Muscle layer of colon (tissue), 2 donors: ENCODE results near the gene NRG2.

Experiments
- H3K27ac ChIP-seq: one replicate; pipeline ENCODE4 v1.7.0; 2013; ENCODE audit warnings: low read depth, mild to moderate bottlenecking, low read length, moderate library complexity
- H3K27me3 ChIP-seq, 2 donors: one replicate each; pipeline ENCODE4 v1.7.0; 2013; ENCODE audit warnings: low read length in 2 of 2, mild to moderate bottlenecking in 2 of 2; ENCODE audit not compliant: insufficient read depth in 2 of 2, control insufficient read depth in 1 of 2
- H3K36me3 ChIP-seq: one replicate; pipeline ENCODE4 v1.7.0; 2013; ENCODE audit warnings: mild to moderate bottlenecking, low read length; ENCODE audit not compliant: insufficient read depth
- H3K4me1 ChIP-seq: one replicate; pipeline ENCODE4 v1.7.0; 2013; ENCODE audit warnings: mild to moderate bottlenecking, low read length; ENCODE audit not compliant: insufficient read depth
- H3K4me3 ChIP-seq, 2 donors: one replicate each; pipeline ENCODE4 v1.7.0; 2013; ENCODE audit warnings: low read length in 2 of 2, low read depth in 1 of 2, mild to moderate bottlenecking in 1 of 2, moderate library complexity in 1 of 2
- H3K9ac ChIP-seq: one replicate; pipeline ENCODE4 v1.7.0; 2013; ENCODE audit warnings: low read length
- H3K9me3 ChIP-seq: one replicate; pipeline ENCODE4 v1.7.0; 2013; ENCODE audit warnings: mild to moderate bottlenecking, low read length
- donor health status: abdominal sarcoma.
- donor health status: Adenocarcinoma of cecum.

NRG2 gene

GRCh38 chr5:139862803-139863202 is 180.3 kb downstream of the NRG2 start:
- no peaks in the 10 kb centered on the region for H3K27me3 ChIP-seq
- peaks cover 17% of the 10 kb centered on the region for H3K4me1 ChIP-seq
- no peaks in the 10 kb centered on the region for H3K36me3 ChIP-seq
- no peaks in the 10 kb centered on the region for H3K9me3 ChIP-seq
- no peak overlapping the region for H3K4me3 ChIP-seq
- no peak overlapping the region for H3K27ac ChIP-seq
- H3K9ac ChIP-seq: no peak overlapping the region

- H3K9me3 ChIP-seq: no peaks in the 10 kb centered on the region
- H3K36me3 ChIP-seq: no peaks in the 10 kb centered on the region
- H3K4me1 ChIP-seq: peaks cover 17% of the 10 kb centered on the region
- H3K27me3 ChIP-seq: no peaks in the 10 kb centered on the region
- H3K4me3 ChIP-seq: no peak overlapping the region
- H3K9ac ChIP-seq: no peak overlapping the region
- no peak overlapping the region for H3K27ac ChIP-seq
These were observed 180.8 kb downstream of the NRG2 start for GRCh38 chr5:139862313-139862712.

GRCh38 chr5:139861889-139862207 is 181.3 kb downstream of the NRG2 start:
- Histone ChIP-seq H3K9ac (no peak overlapping the region), H3K9me3 (no peaks in the 10 kb centered on the region), H3K4me1 (peaks cover 17% of the 10 kb centered on the region), H3K4me3 (no peak overlapping the region), H3K27me3 (no peaks in the 10 kb centered on the region), H3K27ac (no peak overlapping the region), H3K36me3 (no peaks in the 10 kb centered on the region)

GRCh38 chr5:139861021-139861888 is 181.8 kb downstream of the NRG2 start:
- H3K9me3 ChIP-seq: no peaks in the 10 kb centered on the region
- H3K36me3 ChIP-seq: no peaks in the 10 kb centered on the region
- no peak overlapping the region for H3K4me3 ChIP-seq
- H3K27me3 ChIP-seq: no peaks in the 10 kb centered on the region
- peaks cover 17% of the 10 kb centered on the region for H3K4me1 ChIP-seq
- H3K27ac ChIP-seq: no peak overlapping the region
- no peak overlapping the region for H3K9ac ChIP-seq

GRCh38 chr5:139859013-139859412 is 184.1 kb downstream of the NRG2 start:
- H3K27me3 ChIP-seq: no peaks in the 10 kb centered on the region
- peaks cover 16% of the 10 kb centered on the region for H3K4me1 ChIP-seq
- H3K36me3 ChIP-seq: no peaks in the 10 kb centered on the region
- no peak overlapping the region for H3K27ac ChIP-seq
- no peak overlapping the region for H3K9ac ChIP-seq
- no peak overlapping the region for H3K4me3 ChIP-seq
- no peaks in the 10 kb centered on the region for H3K9me3 ChIP-seq

- Histone ChIP-seq H3K9me3 (no peaks in the 10 kb centered on the region), H3K4me1 (no peaks in the 10 kb centered on the region), H3K4me3 (no peak overlapping the region), H3K27me3 (no peaks in the 10 kb centered on the region), H3K36me3 (no peaks in the 10 kb centered on the region), H3K27ac (no peak overlapping the region), H3K9ac (no peak overlapping the region)
These were observed 186.4 kb downstream of the NRG2 start for GRCh38 chr5:139856714-139857113.

- H3K9ac ChIP-seq: no peak overlapping the region
- H3K4me1 ChIP-seq: no peaks in the 10 kb centered on the region
- no peaks in the 10 kb centered on the region for H3K9me3 ChIP-seq
- no peaks in the 10 kb centered on the region for H3K36me3 ChIP-seq
- no peak overlapping the region for H3K27ac ChIP-seq
- H3K27me3 ChIP-seq: no peaks in the 10 kb centered on the region
- no peak overlapping the region for H3K4me3 ChIP-seq
These were observed 187.1 kb downstream of the NRG2 start for GRCh38 chr5:139855946-139856540.

- H3K9ac ChIP-seq: no peak overlapping the region
- no peaks in the 10 kb centered on the region for H3K9me3 ChIP-seq
- no peaks in the 10 kb centered on the region for H3K27me3 ChIP-seq
- H3K4me1 ChIP-seq: no peaks in the 10 kb centered on the region
- H3K4me3 ChIP-seq: no peak overlapping the region
- no peaks in the 10 kb centered on the region for H3K36me3 ChIP-seq
- H3K27ac ChIP-seq: no peak overlapping the region
These were observed 187.6 kb downstream of the NRG2 start for GRCh38 chr5:139855451-139855850.

- Histone ChIP-seq H3K4me3 (no peak overlapping the region), H3K4me1 (no peaks in the 10 kb centered on the region), H3K9ac (no peak overlapping the region), H3K27me3 (no peaks in the 10 kb centered on the region), H3K27ac (no peak overlapping the region), H3K36me3 (no peaks in the 10 kb centered on the region), H3K9me3 (no peaks in the 10 kb centered on the region)
These were observed 188.1 kb downstream of the NRG2 start for GRCh38 chr5:139854953-139855352.

GRCh38 chr5:139854029-139854605 is 189.0 kb downstream of the NRG2 start:
- Histone ChIP-seq H3K27ac (no peak overlapping the region), H3K9me3 (no peaks in the 10 kb centered on the region), H3K27me3 (no peaks in the 10 kb centered on the region), H3K4me1 (no peaks in the 10 kb centered on the region), H3K36me3 (no peaks in the 10 kb centered on the region), H3K9ac (no peak overlapping the region), H3K4me3 (no peak overlapping the region)

- H3K4me1 ChIP-seq: no peaks in the 10 kb centered on the region
These were observed 190.4 kb downstream of the NRG2 start for GRCh38 chr5:139852696-139853095.

More at GRCh38 chr5:139852696-139853095, 190.4 kb downstream of the NRG2 start:
- no peaks in the 10 kb centered on the region for H3K27me3 ChIP-seq
- no peak overlapping the region for H3K27ac ChIP-seq
- no peak overlapping the region for H3K9ac ChIP-seq
- H3K36me3 ChIP-seq: no peaks in the 10 kb centered on the region
- no peaks in the 10 kb centered on the region for H3K9me3 ChIP-seq
- H3K4me3 ChIP-seq: no peak overlapping the region
